GM19023 (cell line): ENCODE data around the gene RPS4Y1.
"Not testable (repeated sequence)": the region's sequence is repeated elsewhere in the genome, so short reads cannot be mapped to it uniquely, and the experiment has no call there.

ENCODE experiments used
- ATAC-seq: cut with Tn5 transposase; IDR thresholded peaks from one replicate; pipeline ENCODE4 v1.9.1; 2021; ENCODE audit warnings: mild to moderate bottlenecking, moderate library complexity; ENCODE audit not compliant: unreplicated experiment

RPS4Y1 gene

DNA sequence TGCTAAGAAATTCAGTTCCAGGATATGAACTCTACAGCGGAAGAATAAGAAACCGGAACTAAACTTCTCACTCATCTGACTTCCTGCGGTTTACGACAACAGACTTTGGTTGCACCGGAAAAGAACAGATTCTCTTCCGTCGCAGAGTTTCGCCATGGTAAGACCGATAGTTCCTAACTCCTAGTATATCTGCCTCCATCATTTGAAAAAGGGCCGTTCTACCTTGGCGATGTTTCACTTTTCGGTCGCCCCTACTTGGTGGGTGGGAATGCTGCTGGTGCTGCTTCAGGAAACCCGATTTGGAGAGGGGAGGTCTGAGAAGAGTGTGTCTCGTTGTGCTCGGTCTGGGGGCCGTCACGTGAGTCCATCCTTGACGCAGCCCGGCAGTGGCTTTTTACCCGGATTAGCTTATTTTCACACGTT, at the start of gene RPS4Y1:
TSS of gene RPS4Y1 (plus strand) at position 132 of the 423 bp plus-strand sequence. CDS start at position 155, 23 bp downstream.
- no peak for ATAC-seq

DNA sequence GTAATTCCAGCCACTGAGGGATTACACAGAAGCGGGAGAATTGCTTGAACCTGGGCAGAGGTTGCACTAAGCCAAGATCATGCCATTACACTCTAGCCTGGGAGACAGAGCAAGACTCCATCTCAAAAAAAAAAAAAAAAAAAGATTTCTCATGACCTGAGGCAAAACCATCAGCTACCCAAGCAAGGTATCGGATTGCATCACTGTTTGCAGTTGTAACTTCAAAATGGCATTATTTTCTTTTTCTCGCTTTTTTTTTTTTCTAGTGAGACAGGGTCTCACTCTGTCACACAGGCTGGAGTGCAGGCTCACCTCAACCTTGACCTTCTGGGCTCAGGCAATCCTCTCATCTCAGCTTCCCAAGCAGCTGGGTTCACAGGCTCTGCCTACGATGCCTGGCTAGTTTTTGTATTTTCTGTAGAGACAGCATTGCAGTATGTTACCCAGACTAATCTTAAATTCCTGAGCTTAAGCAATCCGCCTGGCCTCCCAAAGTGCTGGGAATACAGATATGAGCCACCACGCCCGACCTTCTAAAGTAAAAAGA, 44.4 kb upstream of the RPS4Y1 start:
- no peak for ATAC-seq

DNA sequence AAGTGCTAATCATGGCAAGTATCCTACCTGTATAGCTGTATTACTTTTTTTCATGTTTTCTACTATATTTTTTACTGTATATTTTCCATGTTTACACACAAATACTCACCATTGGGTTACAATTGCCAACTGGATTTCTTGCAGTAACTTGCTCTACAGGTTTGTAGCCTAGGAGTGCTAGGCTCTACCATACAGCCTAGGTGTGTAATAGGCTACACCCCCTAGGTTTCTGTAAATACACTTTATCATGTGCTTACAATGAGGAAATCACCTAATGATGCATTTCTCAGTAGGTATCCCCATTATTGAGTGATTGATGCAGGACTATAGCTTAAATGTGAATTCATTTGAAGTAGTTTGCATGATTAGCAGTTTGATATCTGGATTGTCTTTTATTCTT, 43.4 kb upstream of the RPS4Y1 start:
- ATAC-seq, result no peak

DNA sequence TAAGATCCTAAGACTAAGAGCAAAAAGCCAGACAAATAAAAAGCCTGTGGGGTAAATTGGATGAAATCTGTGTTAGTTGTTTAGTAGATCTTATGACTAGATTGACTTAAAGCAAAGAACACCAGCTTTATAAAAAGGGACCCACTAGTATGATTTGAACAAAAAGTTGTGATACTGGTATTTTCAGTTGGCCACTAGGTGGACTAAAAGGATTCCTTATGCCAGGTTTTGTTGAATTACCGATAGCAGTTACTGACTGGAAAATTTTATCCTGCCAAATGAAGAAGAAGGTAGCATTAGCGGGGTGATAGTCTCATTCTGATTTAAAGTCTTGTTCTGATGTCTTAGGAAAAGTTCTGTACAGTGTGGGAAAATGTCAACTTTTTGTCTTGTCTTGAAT, 41.2 kb upstream of the RPS4Y1 start:
- ATAC-seq, result no peak

DNA sequence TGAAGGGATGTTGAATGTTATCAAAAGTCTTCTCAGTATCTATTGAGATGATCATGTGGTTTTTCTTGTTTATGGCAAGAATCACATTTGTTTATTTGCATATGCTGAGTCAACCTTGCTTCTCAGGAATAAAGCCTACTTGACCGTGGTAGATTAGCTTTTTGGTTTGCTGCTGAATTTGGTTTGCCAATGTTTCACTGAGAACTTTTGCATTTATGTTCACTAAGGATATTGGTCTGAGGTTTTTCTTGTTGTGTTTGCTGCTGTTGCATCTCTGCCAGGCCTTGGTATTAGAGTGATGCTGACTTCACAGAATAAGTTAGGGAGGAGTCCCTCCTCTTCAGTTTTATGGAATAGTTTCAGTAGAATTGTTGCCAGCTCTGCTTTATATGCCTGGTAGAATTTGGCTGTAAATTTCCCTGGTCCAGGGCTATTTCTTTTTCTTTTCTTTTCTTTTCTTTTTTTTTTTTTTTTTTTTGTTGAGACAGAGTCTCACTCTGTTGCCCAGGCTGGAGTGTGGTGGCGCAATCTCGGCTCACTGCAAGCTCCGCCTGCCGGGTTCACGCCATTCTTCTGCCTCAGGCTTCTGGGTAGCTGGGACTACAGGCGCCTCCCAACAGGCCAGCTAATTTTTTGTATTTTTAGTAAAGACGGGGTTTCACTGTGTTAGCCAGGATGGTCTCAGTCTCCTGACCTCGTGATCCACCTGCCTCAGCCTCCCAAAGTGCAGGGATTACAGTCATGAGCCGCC, 24.1 kb upstream of the RPS4Y1 start:
- not testable (repeated sequence) for ATAC-seq

DNA sequence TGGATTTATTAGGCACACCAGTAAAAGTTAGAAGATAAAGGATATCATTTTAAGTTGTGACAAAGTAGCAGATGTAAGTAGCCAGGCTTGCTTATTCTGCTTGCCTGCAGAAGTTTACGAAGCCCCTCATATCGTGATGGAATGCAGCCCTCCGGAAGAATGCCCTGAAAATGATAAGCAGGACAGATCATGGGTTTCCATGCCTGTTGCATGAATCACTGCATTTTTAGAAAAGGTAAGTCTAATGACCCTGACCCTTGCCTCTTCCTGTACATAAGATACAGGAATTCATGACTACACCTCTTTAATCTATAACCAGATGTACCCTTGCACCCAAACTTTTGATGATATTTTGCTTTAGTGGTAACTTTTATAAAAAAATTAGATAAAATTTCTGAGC, 16.9 kb upstream of the RPS4Y1 start:
- ATAC-seq, result no peak

DNA sequence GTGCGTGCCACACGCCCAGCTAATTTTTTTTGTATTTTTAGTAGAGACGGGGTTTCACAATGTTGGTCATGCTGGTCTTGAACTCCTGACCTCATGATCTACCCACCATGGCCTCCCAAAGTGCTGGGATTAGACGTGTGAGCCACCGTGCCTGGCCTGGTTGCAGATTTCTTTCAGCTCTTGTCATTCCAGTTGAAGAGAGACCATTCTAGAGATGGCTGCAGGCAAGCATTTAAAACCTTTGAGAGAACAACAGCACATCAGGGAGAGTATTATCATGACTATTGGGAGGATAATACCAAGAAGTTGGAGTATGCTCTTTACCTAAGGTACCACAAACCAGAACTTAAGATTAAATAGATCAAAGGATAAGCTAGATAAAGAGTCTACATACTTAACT, 12.9 kb upstream of the RPS4Y1 start:
- no peak for ATAC-seq

DNA sequence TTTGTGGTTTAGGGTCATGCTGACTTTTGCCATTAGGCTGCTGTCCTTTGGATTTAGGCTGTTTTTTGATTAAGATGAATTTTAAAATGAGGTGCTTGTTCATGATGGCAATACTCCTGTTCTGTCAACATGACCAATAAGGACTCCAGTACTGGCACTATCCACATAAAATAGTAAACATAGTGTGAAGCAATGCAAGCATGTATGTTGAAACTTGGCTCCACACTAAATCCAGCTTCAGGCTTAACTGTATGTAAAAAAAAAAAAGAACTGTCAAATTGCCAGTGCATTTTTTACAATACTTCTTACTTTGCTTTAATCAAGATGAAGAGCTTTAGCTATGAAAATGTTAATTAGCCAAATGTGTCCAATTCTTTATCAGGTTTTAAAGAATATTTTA, 6.2 kb upstream of the RPS4Y1 start:
- ATAC-seq, result no peak

DNA sequence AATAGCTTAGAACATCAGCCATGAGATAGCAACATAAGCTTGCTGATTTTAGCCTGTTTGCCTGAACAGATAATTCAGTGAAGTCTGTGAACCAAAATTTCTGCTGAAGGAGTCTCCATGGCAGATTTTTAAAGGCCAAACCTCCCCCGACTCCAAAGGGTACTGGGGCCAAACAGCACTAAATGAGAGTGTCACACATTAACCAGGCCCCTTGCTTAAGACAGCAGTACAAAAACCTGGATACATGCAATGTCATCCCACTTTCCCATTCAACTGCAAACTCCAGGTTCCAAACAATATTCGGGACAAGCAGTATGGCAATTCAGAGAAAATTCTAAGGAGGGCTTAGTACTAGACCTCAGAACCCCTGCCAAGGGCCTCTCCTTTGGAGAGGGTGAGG, 4.3 kb upstream of the RPS4Y1 start:
- no peak for ATAC-seq

DNA sequence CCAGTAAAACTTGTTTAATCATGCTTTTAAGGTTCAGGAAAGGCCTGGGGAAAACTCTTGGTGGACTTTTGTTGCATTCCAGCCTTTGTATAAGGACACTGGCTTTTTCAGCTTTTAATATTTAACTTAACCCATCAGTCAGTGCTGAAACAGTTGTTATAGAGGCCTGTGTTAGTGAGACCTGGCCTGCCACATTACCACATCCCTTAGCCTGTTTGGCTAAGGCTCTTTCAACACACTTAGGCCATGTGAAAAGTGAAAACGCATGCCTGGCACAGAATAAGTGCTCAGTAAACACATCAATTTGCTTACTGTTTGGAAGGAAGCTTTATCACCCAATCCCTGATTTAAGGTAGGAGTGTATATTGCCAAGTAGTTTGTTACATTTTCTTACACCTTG, 3.5 kb upstream of the RPS4Y1 start:
- no peak for ATAC-seq

DNA sequence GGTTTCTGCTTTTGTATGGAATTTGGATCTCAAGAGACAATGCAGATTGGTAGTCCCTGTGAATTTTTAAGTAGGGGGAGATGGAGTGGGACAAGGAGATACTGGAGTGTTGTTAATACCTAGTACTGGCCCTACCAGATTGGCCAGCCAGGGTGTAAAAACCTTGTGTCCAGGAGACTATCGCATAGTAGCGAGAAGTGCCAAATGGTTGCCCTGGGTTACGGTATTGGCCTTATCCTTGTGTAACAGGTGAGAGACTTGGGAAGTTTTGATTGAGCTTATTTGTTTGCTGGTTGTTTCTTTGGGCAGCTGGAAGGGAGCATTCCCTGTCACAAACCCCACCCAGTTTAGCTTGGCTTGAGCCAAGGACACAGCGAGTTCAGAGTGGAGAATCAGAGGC, 5.4 kb downstream of the RPS4Y1 start:
- ATAC-seq, result no peak

DNA sequence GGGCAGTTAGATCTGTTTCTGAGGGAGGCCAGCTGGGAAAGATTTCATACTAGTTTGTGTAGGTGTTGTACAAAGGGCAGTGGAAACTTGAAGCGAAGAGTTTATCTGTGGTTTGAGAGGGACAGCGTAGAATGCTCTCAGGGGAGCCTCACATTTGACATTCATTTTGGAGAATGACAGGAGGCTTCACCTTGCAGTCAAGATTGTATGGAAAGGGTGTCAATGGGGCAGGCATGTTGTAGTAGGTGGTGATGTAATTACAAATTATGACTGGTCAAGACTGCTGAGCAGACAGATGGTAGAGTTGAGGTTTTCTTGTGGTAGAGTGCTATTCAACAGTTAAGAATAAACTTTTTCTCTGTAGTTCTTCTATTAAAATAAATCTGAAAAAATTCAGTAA, 7.0 kb downstream of the RPS4Y1 start:
- no peak for ATAC-seq

DNA sequence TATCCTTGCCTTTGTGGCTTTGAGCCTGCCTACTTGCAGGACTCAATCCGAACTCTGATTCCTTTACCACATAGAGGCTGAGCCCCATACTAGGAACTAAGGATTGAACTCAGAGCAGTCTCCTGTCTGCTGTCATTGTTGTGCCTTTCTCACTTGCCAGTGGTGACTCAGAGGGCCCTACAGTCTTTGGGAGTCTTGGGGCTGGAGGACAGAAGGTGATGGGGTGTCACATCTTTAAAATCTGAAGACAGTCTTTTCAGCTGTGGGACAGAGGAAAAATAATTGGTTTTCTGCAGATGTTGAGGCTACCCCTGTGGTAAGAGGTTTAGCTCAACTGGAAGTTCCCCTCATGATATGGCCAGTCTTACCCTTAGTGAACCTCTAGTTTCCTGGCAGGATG, 8.0 kb downstream of the RPS4Y1 start:
- ATAC-seq, result no peak

DNA sequence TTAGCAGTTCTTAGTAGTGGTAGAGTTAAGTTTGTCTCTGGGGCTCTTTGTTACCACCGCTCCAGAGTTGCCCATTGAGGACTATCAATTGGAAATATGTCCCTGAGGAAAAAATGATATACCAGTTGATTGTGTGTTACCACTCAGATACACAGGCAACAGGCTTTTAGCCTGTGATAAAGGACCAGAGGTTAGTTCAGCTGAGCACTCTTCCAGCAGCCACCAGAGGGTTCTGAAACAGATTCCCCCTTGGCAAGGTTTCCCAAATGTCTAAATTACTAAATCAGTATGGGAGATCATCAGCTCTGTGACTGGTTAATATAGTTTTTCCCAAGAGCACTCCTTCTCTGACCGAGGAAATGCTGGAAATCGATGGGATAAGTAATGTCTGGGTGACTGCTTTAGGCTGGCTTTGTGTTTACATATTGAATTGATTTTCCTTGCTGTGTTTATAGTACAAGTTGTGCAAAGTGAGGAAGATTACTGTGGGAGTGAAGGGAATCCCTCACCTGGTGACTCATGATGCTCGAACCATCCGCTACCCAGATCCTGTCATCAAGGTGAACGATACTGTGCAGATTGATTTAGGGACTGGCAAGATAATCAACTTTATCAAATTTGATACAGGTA, 12.9 kb downstream of the RPS4Y1 start:
- ATAC-seq, result no peak

DNA sequence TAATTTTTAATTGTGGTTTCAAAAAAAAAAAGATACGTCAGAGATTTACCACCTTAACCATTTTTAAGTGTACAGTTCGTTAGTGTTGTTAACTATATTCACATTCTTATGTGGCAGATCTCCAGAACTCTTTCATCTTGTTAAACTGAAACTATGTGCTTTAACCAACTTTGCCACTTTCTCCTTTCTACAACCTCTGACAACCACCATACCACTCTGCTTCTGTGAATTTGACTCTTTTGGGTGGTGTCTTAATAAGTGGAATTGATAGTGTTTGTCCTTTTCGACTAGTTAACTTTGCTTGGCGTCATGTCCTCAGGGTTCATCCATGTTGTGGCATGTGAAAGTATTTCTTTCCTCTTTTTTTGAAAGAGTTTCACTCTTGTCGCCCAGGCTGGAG, 15.7 kb downstream of the RPS4Y1 start:
- ATAC-seq, result no peak

DNA sequence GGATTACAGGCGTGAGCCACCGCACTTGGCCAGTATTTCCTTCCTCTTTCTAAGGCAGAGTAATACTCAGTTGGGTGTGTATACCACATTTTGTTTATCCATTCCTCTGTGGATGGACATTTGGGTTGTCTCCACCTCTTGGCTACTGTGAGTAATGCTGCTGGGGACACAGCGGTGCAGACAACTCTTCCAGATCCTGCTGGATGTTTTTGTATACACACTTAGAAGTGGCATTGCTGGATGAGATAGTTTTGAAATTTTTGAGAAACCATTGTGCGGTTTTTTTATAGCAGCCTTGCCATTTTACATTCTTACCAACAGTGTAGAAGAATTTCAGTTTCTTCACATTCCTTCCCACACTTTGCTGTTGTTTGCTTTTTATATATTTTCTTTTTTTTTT, 16.3 kb downstream of the RPS4Y1 start:
- no peak for ATAC-seq

DNA sequence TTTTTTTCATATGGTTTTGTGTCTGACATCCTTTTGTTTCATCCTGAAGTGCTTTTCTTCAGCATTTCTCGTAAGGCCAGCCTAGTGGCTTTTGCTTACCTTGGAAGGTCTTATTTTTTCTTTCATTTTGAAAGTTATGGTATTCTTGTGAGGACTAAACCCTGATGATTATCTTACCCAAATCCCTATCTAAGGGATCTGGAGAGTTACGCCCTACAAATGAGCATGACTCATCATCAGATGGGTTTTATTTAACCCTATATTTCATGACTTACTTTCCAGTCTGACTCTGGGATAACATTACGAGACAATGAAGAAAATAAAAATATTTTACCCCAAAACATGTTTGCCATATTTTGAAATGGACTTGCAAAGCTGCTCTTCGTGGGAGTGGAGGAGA, 18.4 kb downstream of the RPS4Y1 start:
- no peak for ATAC-seq

DNA sequence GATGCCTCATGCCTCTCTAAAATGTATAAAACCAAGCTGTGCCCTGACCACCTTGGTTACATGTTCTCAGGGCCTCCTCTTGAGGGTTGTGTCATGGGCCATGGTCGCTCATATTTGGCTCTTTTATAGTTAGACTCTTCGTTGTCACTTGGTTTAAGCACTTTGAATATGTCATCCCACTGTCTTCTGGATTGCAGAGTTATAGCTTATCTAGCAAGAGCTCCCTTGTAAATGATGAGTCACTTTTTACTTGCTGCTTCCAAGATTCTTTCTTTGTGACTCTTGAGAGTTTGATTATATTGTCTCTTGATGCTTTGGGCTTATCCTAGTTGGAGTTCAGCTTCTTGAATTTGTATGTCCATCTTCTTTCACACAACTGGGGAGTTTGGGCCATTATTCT, 19.1 kb downstream of the RPS4Y1 start:
- no peak for ATAC-seq

DNA sequence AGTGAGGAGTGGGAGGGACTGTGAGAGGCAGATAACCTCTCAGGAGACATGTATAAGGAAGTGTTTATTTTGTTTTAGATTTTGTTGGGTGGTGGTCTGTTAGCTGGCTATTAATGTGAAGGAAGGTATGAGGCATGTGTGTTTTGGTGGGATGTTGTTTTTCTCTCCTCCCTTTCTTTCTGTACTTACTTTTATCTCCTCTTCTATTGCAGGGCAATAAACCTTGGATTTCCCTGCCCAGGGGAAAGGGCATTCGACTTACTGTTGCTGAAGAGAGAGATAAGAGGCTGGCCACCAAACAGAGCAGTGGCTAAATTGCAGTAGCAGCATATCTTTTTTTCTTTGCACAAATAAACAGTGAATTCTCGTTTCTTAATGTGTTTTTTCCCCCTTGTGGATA, 25.2 kb downstream of the RPS4Y1 start:
- ATAC-seq, result no peak

DNA sequence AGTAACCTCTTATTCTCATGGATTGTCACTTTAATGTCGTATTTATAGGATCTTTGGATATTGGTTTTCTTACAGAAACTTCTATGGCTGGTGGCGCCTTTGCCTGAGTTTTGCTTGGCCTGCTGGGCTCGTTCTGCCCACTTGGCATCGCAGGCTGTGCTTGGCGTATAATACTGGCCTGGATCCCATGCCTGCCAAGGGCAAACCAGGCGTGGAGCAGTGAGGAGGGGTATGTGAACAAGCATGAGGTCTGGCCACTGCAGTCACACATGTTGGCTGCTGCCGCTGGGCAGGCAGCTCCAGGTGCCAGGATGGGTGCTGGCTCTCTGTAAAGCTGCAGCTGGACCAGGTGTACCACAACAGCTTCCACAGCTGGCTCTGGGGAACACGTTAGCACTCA, 26.1 kb downstream of the RPS4Y1 start:
- no peak for ATAC-seq

DNA sequence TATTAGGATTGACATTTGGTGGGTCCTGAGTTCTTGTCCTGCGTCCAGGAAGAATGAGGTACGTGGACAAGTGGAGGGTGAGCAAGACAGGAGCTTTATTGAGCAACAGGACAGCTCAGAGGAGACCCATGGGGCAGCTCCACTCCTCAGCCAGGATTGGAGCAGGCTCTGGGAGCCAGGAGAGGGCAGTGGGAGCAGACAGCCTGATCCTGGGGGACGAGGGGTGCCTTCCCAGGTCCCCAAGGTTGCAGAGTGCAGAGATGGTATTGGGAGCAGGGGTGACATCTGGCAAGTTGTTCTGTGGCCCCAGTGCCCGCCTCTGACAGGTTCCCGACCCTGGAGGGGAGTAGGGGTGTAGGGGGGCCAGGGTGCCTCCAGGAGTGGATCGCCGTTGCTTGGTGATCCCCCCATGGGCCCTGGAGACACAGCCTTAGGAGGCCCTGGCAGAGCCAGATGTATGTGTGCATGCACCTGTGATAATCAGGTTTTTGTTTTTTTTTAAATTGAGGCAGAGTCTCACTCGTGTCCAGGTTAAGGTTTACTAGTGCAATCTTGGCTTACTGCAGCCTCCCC, 26.7 kb downstream of the RPS4Y1 start:
- no peak for ATAC-seq

DNA sequence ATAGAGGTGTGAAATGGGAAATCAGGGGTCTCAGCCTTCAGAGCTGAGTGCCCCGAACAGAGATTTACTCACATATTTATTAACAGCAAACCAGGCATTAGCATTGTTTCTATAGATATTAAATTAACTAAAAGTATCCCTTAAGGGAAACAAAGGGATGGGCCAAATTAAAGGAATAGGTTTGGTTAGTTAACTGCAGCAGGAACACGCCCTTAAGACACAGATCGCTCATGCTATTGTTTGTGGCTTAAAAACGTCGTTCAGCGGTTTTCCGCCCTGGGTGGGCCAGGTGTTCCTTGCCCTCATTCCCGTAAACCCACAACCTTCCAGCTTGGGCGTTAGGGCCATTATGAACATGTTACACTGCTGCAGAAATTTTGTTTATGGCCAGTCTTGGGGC, 30.8 kb downstream of the RPS4Y1 start:
- ATAC-seq, result not testable (repeated sequence)
